GM04503 (cell line): Measurements from ENCODE around the gene CTCFL.
"Not testable (repeated sequence)": the region's sequence is repeated elsewhere in the genome, so short reads cannot be mapped to it uniquely, and the experiment has no call there.

Experiments
- DNase-seq: peaks from one replicate; pipeline ENCODE4 v3.0.0-alpha.2; 2012; ENCODE audit warnings: low read depth

The CTCFL gene

GRCh38 chr20:57480444-57481160 lies 44.3 kb downstream of the CTCFL start:
- no peak for DNase-seq

GRCh38 chr20:57479196-57479595 lies 45.7 kb downstream of the CTCFL start:
- no peak for DNase-seq

DNA sequence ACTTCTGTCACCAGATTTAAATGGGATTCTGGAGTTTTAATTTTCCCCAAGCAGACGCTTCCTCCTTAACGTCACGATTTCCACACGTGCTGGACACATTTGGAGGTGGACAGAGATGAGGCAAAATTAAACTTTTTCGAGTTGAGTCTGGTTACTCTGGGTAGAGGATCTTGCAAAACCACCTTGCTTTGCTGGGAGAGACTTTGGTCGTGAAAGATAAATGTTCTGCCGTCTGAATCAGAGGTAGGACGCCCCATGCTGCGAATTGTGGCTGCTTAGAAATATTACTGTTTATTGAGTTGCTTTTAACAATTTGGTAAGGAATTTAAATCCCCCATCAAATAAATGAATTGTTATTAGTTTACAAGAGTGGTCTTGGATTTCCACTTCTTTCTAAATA lies 46.8 kb downstream of the CTCFL start:
- DNase-seq = no peak

DNA sequence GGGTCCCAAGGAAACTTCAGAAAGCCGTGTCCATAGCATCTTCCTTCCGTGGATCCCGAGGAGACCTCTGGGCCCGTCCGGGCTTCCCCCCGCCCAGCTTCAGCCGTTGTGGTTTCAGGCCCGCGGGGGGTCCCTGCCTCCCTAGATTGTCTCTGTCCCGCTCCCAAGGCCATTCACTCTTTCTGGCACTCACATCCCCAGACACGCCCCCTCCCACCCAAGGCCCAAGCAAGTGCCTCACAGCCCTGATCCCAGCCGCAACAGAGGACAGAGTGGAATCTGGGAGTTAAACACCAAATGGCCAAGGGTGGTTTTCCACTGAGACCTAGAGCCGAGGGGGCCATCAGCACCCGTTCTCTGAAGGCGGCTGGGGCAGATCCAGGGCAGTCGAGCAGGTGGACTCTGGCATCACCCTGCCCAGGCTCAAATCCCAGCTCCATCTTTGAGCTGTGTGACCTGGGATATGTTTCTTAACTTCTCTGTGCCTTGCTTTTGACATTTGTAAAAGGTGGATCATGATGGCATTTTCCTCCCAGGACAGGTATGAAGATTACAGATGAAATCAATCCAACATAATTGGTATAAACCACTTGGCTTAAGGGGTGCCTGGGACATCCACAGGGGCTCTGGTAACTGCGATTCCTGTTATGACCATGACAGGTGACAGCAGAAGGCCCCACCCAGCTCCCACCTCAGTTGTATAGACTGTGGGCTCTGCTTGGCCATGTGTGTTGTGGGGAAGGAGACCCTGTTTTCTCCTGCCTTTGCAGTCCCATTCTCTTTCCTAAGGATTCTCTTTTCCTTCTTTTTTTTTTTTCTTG lies 48.1 kb downstream of the CTCFL start:
- DNase-seq = no peak

DNA sequence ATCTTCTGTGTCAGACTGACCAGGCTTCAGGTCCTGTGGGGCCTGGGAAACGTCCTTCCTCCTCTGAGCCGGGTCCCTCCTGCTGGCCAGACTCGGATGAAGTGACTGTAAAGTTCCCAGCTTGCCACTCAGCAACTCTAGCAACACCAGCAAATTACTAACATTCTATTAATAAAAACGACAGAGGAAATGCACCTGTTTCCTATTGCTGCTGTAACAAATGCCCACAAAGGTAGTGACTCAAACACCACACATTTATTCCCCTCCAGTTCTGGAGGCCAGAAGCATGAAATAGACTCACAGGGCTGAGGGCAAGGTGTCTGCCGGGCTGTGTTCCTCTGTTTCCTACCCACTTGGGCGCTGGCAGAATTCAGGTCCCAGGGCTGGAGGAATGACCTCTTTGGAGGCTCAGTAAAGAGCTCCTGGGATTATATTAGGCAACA lies 48.8 kb downstream of the CTCFL start:
- DNase-seq = no peak

DNA sequence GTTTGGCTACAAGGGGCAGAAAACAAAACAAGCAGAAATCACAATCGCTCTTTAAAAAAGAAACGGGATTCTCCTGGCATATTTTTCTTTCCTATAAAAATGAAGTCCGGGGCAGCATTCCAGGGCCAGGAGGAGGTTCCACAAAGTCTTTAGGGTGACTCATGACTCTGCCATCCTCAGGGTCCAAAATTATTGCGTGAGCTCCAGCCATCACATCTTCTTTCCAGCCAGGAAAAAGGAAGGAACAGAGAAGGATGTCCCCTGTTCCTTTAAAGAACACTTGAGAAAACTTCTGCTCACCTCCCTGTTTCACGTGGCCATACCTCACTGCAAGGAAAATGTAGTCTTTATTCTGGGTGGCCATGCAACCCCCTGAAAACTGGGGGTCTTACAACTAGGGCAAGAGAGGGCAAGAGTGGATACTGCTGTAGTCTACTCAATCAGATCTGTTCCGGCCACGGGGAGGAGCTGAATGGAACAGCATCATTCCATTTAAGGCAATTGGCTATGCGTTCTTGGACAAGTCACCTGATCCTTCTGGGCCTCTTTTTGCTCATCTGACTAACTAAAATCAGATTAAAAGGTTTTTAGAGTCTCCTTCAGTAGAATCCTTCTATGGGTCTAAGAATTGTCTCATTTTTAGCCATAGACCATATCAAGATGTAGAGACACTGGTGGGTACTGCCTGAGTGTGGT lies 49.4 kb downstream of the CTCFL start:
- DNase-seq = no peak

DNA sequence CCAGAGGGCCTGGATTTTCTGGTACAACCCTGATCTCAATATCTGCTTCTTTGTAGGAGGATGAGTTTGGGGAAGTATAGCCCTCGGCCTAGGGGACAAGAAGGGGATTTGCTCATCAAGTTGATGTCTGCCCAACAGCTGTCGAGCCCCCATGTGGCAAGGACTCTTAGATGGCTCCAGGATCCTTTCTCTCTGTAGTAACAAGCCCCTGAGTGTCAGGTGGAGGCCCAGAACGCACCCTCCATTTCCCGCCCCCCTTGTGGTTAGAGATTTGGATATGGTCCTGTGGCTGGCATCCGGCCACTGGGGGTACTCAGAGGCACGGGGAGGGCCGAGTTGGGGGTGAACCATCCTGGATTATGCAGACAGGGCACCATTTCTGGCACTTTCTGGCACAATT lies 50.1 kb downstream of the CTCFL start:
- no peak for DNase-seq

GRCh38 chr20:57474205-57474604 lies 50.7 kb downstream of the CTCFL start:
- DNase-seq = no peak

GRCh38 chr20:57473246-57474048 lies 51.5 kb downstream of the CTCFL start:
- DNase-seq = no peak

DNA sequence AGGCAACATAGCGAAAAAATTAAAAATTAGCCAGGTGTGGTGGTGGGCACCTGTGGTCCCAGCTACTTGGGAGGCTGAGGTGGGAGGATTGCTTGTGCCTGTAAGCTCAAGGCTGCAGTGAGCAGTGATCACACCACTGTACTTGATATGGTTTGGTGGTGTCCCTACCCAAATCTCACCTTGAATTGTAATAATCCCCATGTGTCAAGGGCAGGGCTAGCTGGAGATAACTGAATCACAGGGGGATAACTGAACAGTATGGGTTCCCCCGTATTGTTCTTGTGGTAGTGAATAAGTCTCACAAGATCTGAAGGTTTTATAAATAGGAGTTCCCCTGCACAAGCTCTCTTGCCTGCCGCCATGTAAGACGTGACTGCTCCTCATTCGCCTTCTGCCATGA lies 52.5 kb downstream of the CTCFL start:
- DNase-seq = not testable (repeated sequence)

DNA sequence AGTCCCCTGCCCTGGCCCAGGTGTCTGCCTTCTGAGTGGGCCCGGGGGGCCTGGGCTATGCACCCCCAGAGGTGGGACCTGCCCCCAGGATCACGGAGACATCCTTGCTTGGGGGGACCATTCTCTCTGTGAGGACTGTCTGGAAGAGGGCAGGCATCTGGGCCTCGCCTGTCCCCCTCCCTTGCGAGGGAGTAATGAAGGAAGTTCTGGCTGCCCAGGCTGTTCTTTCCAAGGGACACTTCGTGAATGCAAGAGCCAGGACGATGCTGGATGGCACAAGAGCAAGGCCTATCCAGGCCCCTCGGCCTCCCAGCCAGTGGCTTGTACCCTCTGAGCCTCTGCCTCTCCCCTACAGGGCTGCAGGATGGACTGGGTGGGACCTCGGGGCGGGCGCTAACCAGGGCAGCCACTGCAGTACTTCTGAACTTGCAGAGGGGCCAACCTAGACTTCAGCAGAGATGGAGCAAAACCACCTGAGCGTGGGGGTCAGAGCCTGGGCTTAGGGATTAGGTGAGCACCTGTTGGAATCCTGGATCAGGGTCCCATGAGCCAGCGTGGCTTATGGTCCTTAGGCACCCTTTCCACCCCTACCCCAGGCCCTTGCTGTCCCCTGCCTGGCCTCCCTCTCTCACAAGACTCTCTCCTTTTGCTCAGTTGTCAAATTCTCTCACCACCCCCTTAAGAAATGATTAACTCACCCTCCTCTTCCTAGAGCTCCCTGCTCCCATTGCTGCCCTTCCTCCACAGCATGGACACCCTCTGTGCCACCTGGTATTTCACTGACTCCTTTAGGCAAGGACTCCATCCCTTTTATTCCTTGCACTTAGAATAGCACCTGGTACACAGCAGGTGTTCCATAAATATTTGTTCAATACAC lies 53.2 kb downstream of the CTCFL start:
- no peak for DNase-seq

GRCh38 chr20:57470666-57471495 lies 54.1 kb downstream of the CTCFL start:
- DNase-seq = no peak

DNA sequence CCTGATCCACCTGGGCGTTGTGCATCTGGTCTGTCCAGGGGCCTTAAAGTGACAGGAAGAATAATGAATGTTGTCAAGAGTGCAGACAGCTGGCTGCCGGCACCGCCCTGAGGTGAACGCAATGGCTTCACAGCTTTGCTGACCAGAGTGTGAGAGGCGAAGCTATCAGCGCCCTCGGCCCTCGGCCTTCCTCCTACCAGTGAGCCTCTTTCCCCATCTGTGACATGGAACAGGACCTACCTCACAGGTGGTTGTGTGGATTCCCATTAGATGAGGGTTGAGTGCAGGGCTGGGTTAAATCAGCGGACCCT lies 54.8 kb downstream of the CTCFL start:
- DNase-seq = no peak

DNA sequence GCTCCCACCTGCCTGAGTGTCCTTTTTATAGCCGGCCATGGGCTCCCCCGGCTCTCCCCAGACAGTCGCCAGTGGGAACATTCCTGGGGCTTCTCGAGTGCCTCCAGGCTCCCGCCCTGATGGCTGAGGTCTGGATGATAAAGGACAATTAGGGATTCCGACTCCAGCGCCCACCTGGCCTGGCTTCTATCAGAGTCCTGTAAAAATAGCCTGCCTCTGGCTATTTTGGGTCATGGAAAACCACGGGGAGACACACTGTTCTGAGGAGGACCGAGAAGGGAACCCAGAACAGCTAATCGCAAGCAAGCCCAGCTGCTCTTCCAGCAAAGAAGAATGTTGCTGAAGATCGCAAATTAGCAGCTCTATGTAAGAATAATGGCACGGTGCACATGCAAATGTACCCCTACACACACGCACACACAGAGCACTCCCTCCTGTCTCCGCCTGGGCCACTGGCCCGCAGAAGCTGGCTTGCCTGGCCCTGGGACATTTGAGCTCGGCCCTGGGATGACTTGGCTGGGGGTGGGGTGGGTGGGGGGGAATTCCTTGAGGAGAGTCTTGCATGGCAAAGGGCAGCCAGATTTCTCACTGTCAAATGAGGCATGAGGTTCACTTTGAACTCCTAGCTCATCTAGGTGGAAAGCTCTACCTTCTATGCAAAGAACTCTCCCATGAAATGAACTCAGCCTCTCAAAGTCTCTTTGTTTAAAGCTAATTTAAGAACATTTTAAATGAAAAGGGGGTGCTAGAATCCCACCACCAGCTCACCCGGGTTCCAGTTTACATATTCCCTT lies 55.3 kb downstream of the CTCFL start:
- no peak for DNase-seq

DNA sequence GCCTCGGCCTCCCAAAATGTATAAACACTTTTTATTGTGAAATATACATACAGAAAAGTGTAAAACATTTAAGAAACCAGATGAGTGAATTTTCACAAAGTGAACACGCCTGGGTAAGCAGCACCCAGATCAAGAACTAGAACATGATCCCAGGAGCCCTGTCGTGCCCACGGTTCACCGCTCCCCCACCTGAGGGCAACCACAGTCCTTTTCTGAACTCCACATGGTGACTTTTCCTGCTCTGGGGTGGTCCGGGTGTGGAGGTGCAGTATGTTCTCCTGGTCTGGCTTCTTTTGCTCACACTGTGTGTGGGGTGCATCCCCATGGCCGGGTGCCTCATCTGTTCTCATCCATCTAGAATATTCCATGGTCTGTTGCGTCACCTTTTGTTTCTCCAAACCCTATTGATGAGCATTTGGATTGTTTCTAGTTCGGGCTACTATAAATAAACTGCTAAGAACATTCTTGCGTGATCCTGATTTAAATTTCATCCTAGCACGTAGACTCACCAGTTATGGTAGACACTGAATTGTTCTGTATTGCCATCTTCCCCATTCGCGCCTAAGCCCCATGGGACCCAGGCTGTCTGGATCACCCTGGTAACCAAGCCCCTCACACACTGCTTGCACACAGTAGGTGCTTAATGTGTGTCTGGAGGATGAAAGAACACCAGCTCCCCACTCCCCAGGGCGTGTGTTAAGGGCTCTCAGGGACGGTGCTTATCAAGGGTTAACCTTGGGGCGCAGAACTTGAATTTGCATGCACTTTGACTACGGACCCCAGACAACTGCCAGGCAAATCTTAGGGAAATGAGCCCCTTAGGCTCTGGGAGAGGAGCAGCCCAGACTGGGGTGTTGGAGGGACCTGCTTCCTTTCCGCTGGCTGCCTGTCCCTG lies 56.2 kb downstream of the CTCFL start:
- DNase-seq = no peak

DNA sequence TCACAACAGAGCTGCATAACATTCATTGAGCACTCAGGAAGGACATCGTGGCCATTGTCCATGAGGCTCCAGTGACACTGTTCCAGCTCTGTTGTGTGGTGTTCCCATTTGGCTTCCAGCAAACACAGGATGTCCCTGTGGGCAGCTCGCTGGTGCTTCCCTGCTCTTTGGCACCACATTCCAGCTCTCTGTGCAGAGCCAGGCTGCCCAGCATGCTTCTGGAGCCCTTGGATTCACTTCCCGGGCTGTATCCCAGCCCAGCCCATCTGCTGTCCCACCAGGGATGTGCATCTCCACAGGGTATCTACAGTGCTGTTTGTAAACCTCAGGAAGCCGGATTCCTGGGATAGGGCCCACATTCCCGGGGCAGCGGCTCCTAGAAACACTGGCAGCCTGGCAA lies 57.2 kb downstream of the CTCFL start:
- DNase-seq = no peak

GRCh38 chr20:57465943-57466342 lies 59.0 kb downstream of the CTCFL start:
- no peak for DNase-seq

DNA sequence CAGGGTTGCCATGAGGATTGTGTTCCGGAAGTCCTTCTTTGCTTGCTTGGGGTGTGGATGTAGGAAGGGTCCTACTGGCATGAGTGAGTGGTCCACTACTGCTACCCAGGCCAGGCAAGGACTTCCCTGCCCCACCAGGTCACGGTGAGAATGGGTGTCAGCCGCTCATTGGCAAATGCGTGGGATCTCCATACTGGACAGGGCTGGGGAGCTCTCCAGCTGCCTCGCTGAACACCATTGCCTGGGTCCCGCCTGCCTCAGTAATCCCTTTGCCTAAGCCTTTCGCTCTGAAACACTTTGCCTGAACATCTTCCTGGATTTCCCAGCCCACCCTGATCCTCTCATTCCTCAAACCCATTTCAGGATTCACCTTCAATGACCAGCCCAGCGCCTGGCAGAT lies 59.5 kb downstream of the CTCFL start:
- no peak for DNase-seq
